H1 (cell line): ENCODE data around the gene RELN. TPM values are rescaled to one million over a fixed set of nuclear protein-coding genes. Genes with fewer than 3 reads are reported as not detected.

Source experiments
- CBX8 ChIP-seq: fragments of 300-800, 300-1000 bp; sonication (generic); IDR thresholded peaks from 2 replicates; pipeline ENCODE4 v1.7.1; 2016; ENCODE audit warnings: low read depth, low read length, borderline replicate concordance
- CHD7 ChIP-seq: fragments of 300-600 bp; sonication (generic); IDR thresholded peaks from 2 replicates; pipeline ENCODE4 v1.7.1; 2012; ENCODE audit warnings: low read length, moderate library complexity, mild to moderate bottlenecking, inconsistent platforms; ENCODE audit not compliant: insufficient replicate concordance
- KDM1A ChIP-seq: fragments of 200-600, 300-600 bp; sonication (generic); IDR thresholded peaks from 2 replicates; pipeline ENCODE4 v1.7.1; 2016; ENCODE audit warnings: mild to moderate bottlenecking, low read length, borderline replicate concordance
- MAFK ChIP-seq: IDR thresholded peaks from 2 replicates; pipeline ENCODE4 v1.6.1; 2012; ENCODE audit warnings: low read depth, mild to moderate bottlenecking, improper control_type of control experiment, low read length
- SAP30 ChIP-seq: fragments of 300-600 bp; sonication (generic); IDR thresholded peaks from 2 replicates; pipeline ENCODE4 v1.7.1; 2012; ENCODE audit warnings: low read length, moderate library complexity, mild to moderate bottlenecking, inconsistent platforms; ENCODE audit not compliant: insufficient read depth, insufficient replicate concordance
- SRF ChIP-seq: IDR thresholded peaks from 2 replicates; pipeline ENCODE4 v1.6.1; 2011; ENCODE audit warnings: mild to moderate bottlenecking, low read depth, low read length, moderate library complexity
- TBP ChIP-seq: IDR thresholded peaks from 2 replicates; pipeline ENCODE4 v1.6.1; 2011; ENCODE audit warnings: low read depth, low read length, improper control_type of control experiment
- polyA plus RNA-seq, 7 experiments: library from polyadenylated mRNA; depleted of rRNA in 3 of 7; stranded (reverse) in 5 of 7; unstranded in 2 of 7; fragments of >200 nt in 5 of 7; fragments of 200-250 nt in 2 of 7; gene quantifications; 1 replicate in 5 of 7; 2 replicates in 1 of 7; 4 replicates in 1 of 7; pipeline versions ENCODE4 v1.2.1 to v1.2.3, GENCODE V29; 2011 to 2013; ENCODE audit warnings: missing spikeins in 2 of 7, mixed read lengths in 2 of 7
- total RNA-seq: library from RNA; stranded (reverse); fragmentation: NEBNext Ultra II Directional; extraction: Animal tissue kit (Norgen Biotek cat#: 25700); gene quantifications from 2 replicates; pipeline ENCODE4 v1.2.1, GENCODE V29; 2021
- TF ChIP-seq, protein P1 (sequence below): IDR thresholded peaks from 2 replicates; pipeline ENCODE4 v1.6.1; 2012; ENCODE audit warnings: inconsistent platforms

RELN gene
- total and polyA plus RNA-seq, 2 of the 8 experiments (the other 6 are each of a cell fraction or from before 2014, with no cell fraction given), result 0.03 to 0.07 TPM

DNA sequence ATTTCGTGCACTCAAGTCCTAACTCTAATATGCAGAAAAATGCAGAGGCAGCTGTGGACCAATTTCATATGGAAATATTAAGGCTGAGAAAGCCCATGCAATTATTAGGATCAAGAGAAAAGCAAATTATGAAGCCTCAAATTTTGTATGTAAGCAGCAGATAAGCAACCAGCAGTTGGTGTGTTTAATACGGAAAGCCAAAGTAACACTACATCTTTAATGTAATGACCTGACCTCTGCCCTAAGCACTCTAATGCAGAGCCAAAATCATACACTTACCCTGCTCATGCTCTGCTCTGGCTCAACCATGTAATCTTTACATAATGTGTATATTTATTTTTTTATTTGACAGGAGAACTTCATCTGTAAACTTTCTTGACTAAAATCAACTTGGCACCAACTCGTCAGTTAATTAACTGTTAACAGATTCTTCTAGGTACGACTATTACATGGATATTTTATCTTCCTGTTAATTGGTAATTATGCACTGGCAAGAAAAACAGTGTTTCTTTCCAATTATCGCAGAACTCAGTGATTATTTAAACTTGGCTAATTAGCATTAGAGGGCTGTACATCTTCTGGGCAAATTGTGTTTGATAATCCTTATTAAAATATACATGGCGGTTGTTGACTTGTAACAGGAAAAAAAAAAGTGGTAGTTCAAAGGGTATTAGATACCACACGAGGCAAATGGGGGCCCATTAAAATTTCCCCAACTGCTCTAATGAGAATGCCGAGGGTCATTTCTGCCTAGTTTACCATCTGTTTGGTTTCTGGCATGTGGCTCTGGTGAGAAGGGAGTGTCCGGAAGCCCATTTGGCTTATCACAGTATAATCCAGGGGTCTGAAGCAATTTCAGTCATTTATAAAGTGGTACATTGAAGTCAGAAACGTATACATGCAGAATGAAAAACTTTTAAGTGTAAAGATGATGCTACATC is 94.5 kb downstream of the RELN start (continued):
- TF ChIP-seq CHD7, result no peak
- TF ChIP-seq SRF, result no peak
- no peak for TF ChIP-seq TBP
- no peak for TF ChIP-seq CBX8
- TF ChIP-seq KDM1A, result no peak
- TF ChIP-seq, protein P1, sequence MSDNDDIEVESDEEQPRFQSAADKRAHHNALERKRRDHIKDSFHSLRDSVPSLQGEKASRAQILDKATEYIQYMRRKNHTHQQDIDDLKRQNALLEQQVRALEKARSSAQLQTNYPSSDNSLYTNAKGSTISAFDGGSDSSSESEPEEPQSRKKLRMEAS, result no peak
- no peak for TF ChIP-seq SAP30
- no peak for TF ChIP-seq MAFK
